HUES48 (cell line): ENCODE results near the gene SMIM10L2A.

Experiments used
- H3K27ac ChIP-seq: one replicate; pipeline ENCODE4 v1.7.0; 2013; ENCODE audit warnings: low read depth, low read length, inconsistent platforms
- H3K27me3 ChIP-seq: 2 replicates; pipeline ENCODE4 v1.6.1; 2013; ENCODE audit warnings: mild to moderate bottlenecking, low read length; ENCODE audit not compliant: control insufficient read depth, insufficient read depth
- H3K36me3 ChIP-seq: 2 replicates; pipeline ENCODE4 v1.6.1; 2013; ENCODE audit warnings: low read length; ENCODE audit not compliant: control insufficient read depth, insufficient read depth
- H3K4me1 ChIP-seq: 2 replicates; pipeline ENCODE4 v1.6.1; 2013; ENCODE audit warnings: mild to moderate bottlenecking, low read length; ENCODE audit not compliant: control insufficient read depth, insufficient read depth
- H3K4me3 ChIP-seq: 2 replicates; pipeline ENCODE4 v1.5.1; 2013; ENCODE audit warnings: mild to moderate bottlenecking, low read depth, low read length
- H3K9ac ChIP-seq: 2 replicates; pipeline ENCODE4 v1.6.1; 2013; ENCODE audit warnings: mild to moderate bottlenecking, low read depth, low read length, moderate library complexity
- H3K9me3 ChIP-seq: 2 replicates; pipeline ENCODE4 v1.6.1; 2013; ENCODE audit warnings: low read length; ENCODE audit not compliant: control insufficient read depth, insufficient read depth

SMIM10L2A gene

DNA sequence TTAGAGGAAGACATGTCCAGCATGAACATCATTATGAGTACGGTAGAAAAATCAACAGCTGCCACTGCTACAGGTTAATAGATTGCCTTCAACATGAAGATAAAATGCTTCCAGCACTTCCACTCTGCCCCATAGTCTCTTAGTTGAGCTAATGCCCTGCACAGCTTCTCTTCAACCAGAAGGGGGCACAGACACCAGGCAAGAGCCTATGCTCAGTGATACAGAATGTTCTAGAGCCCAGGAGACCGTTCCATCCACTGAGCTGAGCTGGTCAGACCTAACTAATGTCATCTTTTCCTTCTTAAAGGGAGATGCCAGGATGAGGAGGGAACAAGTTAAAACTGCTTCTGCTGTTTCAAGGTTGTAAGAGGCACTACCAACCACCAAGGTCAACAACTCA is 42.2 kb downstream of the SMIM10L2A start:
- no peak overlapping the region for H3K27ac ChIP-seq
- peaks cover 8% of the 10 kb centered on the region for H3K27me3 ChIP-seq
- H3K9ac ChIP-seq: no peak overlapping the region
- H3K36me3 ChIP-seq: no peaks in the 10 kb centered on the region
- H3K4me3 ChIP-seq: no peak overlapping the region
- H3K9me3 ChIP-seq: 0 out of 2 replicates have a peak, but pooled peaks cover 5% of the 10 kb centered on the region
- H3K4me1 ChIP-seq: peaks cover 6% of the 10 kb centered on the region

DNA sequence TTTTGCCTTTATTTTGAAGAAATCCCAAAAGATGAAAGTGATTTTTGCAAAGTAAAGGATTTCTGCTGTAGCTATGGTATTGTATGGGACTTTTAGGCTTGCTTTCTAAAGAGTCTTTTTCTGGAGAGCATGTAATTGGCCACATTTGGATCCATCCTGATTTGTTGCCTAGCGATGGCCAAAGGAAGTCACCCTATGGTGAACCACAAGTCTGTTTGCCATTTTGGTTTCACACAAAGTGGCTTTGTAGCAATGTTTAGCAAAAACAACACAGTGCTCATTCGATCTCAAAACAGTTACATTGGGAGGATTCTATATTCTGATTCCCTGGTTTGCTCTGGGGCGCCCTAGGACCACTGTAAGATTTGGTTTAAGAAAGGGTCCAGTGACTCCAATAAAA is 54.6 kb downstream of the SMIM10L2A start:
- Histone ChIP-seq H3K9me3 (no peaks in the 10 kb centered on the region), H3K27ac (no peak overlapping the region), H3K4me3 (no peak overlapping the region), H3K9ac (no peak overlapping the region), H3K36me3 (no peaks in the 10 kb centered on the region), H3K4me1 (no peaks in the 10 kb centered on the region), H3K27me3 (no peaks in the 10 kb centered on the region)

DNA sequence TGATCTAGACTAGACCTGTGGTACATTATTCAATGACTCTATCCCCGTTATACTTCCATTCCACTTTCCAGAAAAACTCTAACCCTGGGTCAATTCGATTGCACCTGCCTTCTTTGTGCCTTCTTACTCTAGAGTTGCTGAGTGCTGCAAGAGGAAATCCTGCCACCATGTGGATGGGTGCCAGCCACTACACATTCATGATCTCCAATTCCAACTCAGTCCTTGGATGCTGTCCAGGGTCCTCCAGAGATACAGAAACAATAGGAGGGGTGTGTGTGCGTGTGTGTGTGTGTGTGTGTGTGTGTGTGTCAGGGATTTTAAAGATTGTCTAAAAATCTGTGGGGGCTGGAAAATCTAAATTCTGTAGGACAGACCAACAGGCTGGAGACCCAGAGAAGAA is 55.8 kb downstream of the SMIM10L2A start:
- H3K4me1 ChIP-seq: no peaks in the 10 kb centered on the region

More for the DNA sequence above, 55.8 kb downstream of the SMIM10L2A start:
- H3K27me3 ChIP-seq: no peaks in the 10 kb centered on the region
- no peak overlapping the region for H3K27ac ChIP-seq
- H3K9me3 ChIP-seq: no peaks in the 10 kb centered on the region
- H3K36me3 ChIP-seq: no peaks in the 10 kb centered on the region
- no peak overlapping the region for H3K4me3 ChIP-seq
- H3K9ac ChIP-seq: no peak overlapping the region
